ELF-1 (cell line): ENCODE measurements around the gene HRNR.
"Not testable (repeated sequence)": the region's sequence is repeated elsewhere in the genome, so short reads cannot be mapped to it uniquely, and the experiment has no call there.

Experiments
- DNase-seq: peaks from one replicate; pipeline ENCODE4 v3.0.0-alpha.2; 2016; ENCODE audit warnings: low read depth, low spot score

HRNR gene

GRCh38 chr1:152224093-152224492 lies at the start of gene HRNR:
TSS of gene HRNR (minus strand) at chr1:152224193. CDS start at chr1:152223253, 940 bp downstream.
- no peak for DNase-seq

GRCh38 chr1:152256394-152256793 lies 32.4 kb upstream of the HRNR start:
- not testable (repeated sequence) for DNase-seq

GRCh38 chr1:152252157-152252556 lies 28.2 kb upstream of the HRNR start:
- DNase-seq, result no peak

GRCh38 chr1:152251391-152251790 lies 27.4 kb upstream of the HRNR start:
- no peak for DNase-seq

- no peak for DNase-seq
Observed at GRCh38 chr1:152247316-152247715, 23.3 kb upstream of the HRNR start.

GRCh38 chr1:152244576-152245273 lies 20.7 kb upstream of the HRNR start:
- no peak for DNase-seq

- no peak for DNase-seq
Observed at GRCh38 chr1:152237093-152237492, 13.1 kb upstream of the HRNR start.

GRCh38 chr1:152228831-152229230 lies 4.8 kb upstream of the HRNR start:
- no peak for DNase-seq

GRCh38 chr1:152227310-152227928 lies 3.4 kb upstream of the HRNR start:
- DNase-seq, result no peak

- no peak for DNase-seq
Observed at GRCh38 chr1:152225678-152226077, 1.7 kb upstream of the HRNR start.

- no peak for DNase-seq
Observed at GRCh38 chr1:152220166-152221163, 3.5 kb downstream of the HRNR start.

GRCh38 chr1:152219438-152219837 lies 4.6 kb downstream of the HRNR start:
- not testable (repeated sequence) for DNase-seq

GRCh38 chr1:152218762-152219436 lies 5.1 kb downstream of the HRNR start:
- DNase-seq, result no peak

- peak; percentile 2 for DNase-seq
Observed at GRCh38 chr1:152215604-152216003, 8.4 kb downstream of the HRNR start.

GRCh38 chr1:152214911-152215310 lies 9.1 kb downstream of the HRNR start:
- DNase-seq, result not testable (repeated sequence)

- DNase-seq, result no peak
Observed at GRCh38 chr1:152198982-152199381, 25.0 kb downstream of the HRNR start.

- DNase-seq, result no peak
Observed at GRCh38 chr1:152197361-152197941, 26.5 kb downstream of the HRNR start.

- no peak for DNase-seq
Observed at GRCh38 chr1:152191711-152192110, 32.3 kb downstream of the HRNR start.

GRCh38 chr1:152191260-152191659 lies 32.7 kb downstream of the HRNR start:
- DNase-seq, result no peak

- no peak for DNase-seq
Observed at GRCh38 chr1:152190589-152190988, 33.4 kb downstream of the HRNR start.
